K562 (cell line): ENCODE measurements around the gene HARS2. TPM values are rescaled to one million over a fixed set of nuclear protein-coding genes. Genes with fewer than 3 reads are reported as not detected.
A peak's percentile ranks its signal among the peaks of the same experiment; 100 is the strongest.

Source experiments
- CHCHD3 ChIP-seq: fragments of 250-450 bp; sonication (Bioruptor Pico); IDR thresholded peaks from 2 replicates; pipeline ENCODE4 v2.1.2; 2022; ENCODE audit warnings: mild to moderate bottlenecking
- EGR1 ChIP-seq: fragments of 450-650 bp; conservative IDR thresholded peaks from 2 replicates; pipeline ENCODE4 v1.6.1; 2017; ENCODE audit warnings: mild to moderate bottlenecking
- JUND ChIP-seq, 2 experiments: IDR thresholded peaks; 2 replicates in 1 of 2; 3 replicates in 1 of 2; pipeline ENCODE4 v1.6.1; 2011; ENCODE audit warnings: borderline replicate concordance in 2 of 2, low read depth in 2 of 2, low read length in 2 of 2, improper control_type of control experiment in 1 of 2, missing biosample characterization in 1 of 2, missing genetic modification characterization in 1 of 2, missing genetic modification reagents in 1 of 2
- LARP7 ChIP-seq: fragments of 450-650 bp; IDR thresholded peaks from 2 replicates; pipeline ENCODE4 v1.6.1; 2016
- MTA1 ChIP-seq: fragments of 450-650 bp; IDR thresholded peaks from 2 replicates; pipeline ENCODE4 v1.6.1; 2017; ENCODE audit warnings: borderline replicate concordance
- NR1H2 ChIP-seq: sonication (generic); formaldehyde crosslinking; IDR thresholded peaks from 2 replicates; pipeline ENCODE4 v1.4.0; 2020; ENCODE audit warnings: mild to moderate bottlenecking, missing genetic modification reagents
- POLR2AphosphoS2 ChIP-seq: IDR thresholded peaks from 2 replicates; pipeline ENCODE4 v1.6.1; 2012; ENCODE audit warnings: low read length, improper control_type of control experiment
- POLR3A ChIP-seq: IDR thresholded peaks from 2 replicates; pipeline ENCODE4 v1.6.1; 2011; ENCODE audit warnings: borderline replicate concordance, mild to moderate bottlenecking, moderate library complexity; ENCODE audit not compliant: insufficient read length, insufficient read depth; ENCODE audit errors: extremely low read depth
- SP2 ChIP-seq: IDR thresholded peaks from 2 replicates; pipeline ENCODE4 v1.6.1; 2011; ENCODE audit warnings: mild to moderate bottlenecking, low read depth, low read length, moderate library complexity; ENCODE audit not compliant: poor library complexity, severe bottlenecking; ENCODE audit errors: extremely low read depth
- THRB ChIP-seq: fragments of 450-650 bp; formaldehyde crosslinking; conservative IDR thresholded peaks from 2 replicates; pipeline ENCODE4 v1.4.0; 2022; ENCODE audit warnings: mild to moderate bottlenecking, missing genetic modification characterization
- ZBTB40 ChIP-seq, 2 experiments: fragments of 450-650 bp in 1 of 2; sonication (generic) in 1 of 2; formaldehyde crosslinking in 1 of 2; IDR thresholded peaks; 2 replicates each; pipeline versions ENCODE4 v1.7.1 to v1.9.0; 2016 to 2022; ENCODE audit warnings: inconsistent platforms in 1 of 2, mild to moderate bottlenecking in 1 of 2, missing genetic modification reagents in 1 of 2
- ZNF518B ChIP-seq: fragments of 250-450 bp; sonication (Bioruptor Pico); IDR thresholded peaks from 2 replicates; pipeline ENCODE4 v1.5.0; 2021; ENCODE audit warnings: mild to moderate bottlenecking, moderate library complexity
- ZNF551 ChIP-seq: fragments of 250-450 bp; sonication (Bioruptor Pico); IDR thresholded peaks from 2 replicates; pipeline ENCODE4 v1.5.0; 2021; ENCODE audit warnings: mild to moderate bottlenecking, moderate library complexity
- polyA plus RNA-seq, 8 experiments: library from polyadenylated mRNA; depleted of rRNA in 4 of 8; stranded (reverse) in 5 of 8; unstranded in 3 of 8; fragments of >200 nt; fragmentation: Nextera tagmentation in 2 of 8; fragmentation: Illumina TruSeq in 1 of 8; extraction: Ambion mirVana in 2 of 8; extraction: Trizol in 1 of 8; gene quantifications; 2 replicates each; pipeline versions ENCODE4 v1.2.1 to v1.2.3, GENCODE V29; 2011 to 2014; ENCODE audit warnings: inconsistent platforms in 1 of 8, missing spikeins in 1 of 8
- total RNA-seq, 7 experiments: library from RNA; depleted of rRNA in 6 of 7; stranded (reverse); fragments of >200 nt in 6 of 7; fragmentation: Illumina TruSeq in 2 of 7; extraction: Trizol in 2 of 7; gene quantifications; 2 replicates each; pipeline versions ENCODE4 v1.2.1 to v1.2.3, GENCODE V29; 2011 to 2021; ENCODE audit warnings: low replicate concordance in 1 of 7

The HARS2 gene
- total and polyA plus RNA-seq, 9 of the 15 experiments (the other 6 are each of a cell fraction or from before 2014, with no cell fraction given), result 8.5 to 41.6 (median 27.1) TPM

- TF ChIP-seq EGR1 (peak; percentile 93), NR1H2 (CRISPR knock-in tag) (no peak), MTA1 (peak; percentile 51; the same call in 1 of the 2 replicates), ZNF518B (CRISPR knock-in tag) (no peak), LARP7 (no peak), JUND (IDR thresholded peaks at IDR 0.05; ENCODE audit: borderline replicate concordance, low read depth, low read length) (peak; percentile 95), JUND (tag; IDR thresholded peaks at IDR 0.05; ENCODE audit: borderline replicate concordance, low read depth, low read length) (peak; percentile 95), ZNF551 (CRISPR knock-in tag) (no peak), ZBTB40 (IDR thresholded peaks at IDR 0.05) (peak; percentile 87), ZBTB40 (CRISPR knock-in tag; IDR thresholded peaks at IDR 0.05) (no peak), POLR3A (peak; percentile 99), CHCHD3 (no peak), THRB (CRISPR knock-in tag) (no peak), POLR2AphosphoS2 (no peak), SP2 (no peak)
Observed at GRCh38 chr5:140710899-140711552, 19.8 kb downstream of the HARS2 start (continued).
